Astrocyte of the cerebellum (primary cell): ENCODE measurements around the gene ERBIN.

ENCODE experiments used
- DNase-seq: peaks from one replicate; pipeline ENCODE4 v3.0.0-alpha.2; 2011; ENCODE audit warnings: low read depth
- H3K4me3 ChIP-seq: 2 replicates; pipeline ENCODE4 v1.5.1; 2011; ENCODE audit warnings: mild to moderate bottlenecking, low read depth, low read length, moderate library complexity
- CTCF ChIP-seq: IDR thresholded peaks from 2 replicates; pipeline ENCODE4 v1.5.1; 2012; ENCODE audit warnings: low read length, low read depth, moderate library complexity, mild to moderate bottlenecking; ENCODE audit errors: missing control alignments
- in situ Hi-C: cut with HindIII; loops from 2 replicates; pipeline ENCODE4 v1.10.0; 2017; ENCODE audit warnings: low sequenced_read_pairs

ERBIN gene

DNA sequence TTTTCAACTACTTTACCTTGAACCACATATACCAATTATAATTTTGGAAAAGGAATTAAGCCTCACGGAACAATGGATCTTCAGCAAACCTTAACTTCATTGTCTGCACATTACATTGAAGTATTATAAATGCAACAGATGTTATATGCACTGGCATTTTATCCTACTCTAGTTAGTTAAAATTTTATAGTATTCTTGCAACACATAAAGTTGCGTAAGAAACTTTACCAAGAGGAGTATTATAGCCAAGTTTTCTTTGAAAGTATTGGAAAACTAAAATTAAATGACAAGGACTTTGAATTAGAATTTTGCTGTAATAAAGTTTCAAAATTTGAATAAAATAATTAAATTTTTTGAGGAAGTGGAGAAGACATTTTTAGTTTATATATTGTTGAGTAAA lies 154.3 kb downstream of the ERBIN start:
- no peak for DNase-seq
- no peak for TF ChIP-seq CTCF
- no peak overlapping the region for H3K4me3 ChIP-seq
- in situ Hi-C loops = no loop called here

DNA sequence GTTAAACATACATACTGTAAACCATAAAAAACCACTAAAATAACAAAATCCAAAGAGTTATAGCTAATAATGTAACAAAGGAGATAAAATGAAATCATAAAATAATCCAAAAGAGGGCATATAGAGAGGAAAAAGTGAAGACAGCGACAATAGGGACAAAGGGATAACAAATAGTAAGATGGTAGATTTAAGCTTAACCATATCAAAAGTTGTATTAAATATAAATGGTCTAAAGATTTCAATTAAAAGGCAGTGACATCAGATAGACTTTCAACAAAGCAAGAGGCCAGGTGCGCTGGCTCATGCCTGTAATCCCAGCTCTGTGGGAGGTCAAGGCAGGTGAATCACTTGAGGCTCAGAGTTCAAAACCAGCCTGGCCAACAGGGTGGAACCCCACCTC lies 163.0 kb downstream of the ERBIN start:
- H3K4me3 ChIP-seq = no peak overlapping the region
- TF ChIP-seq CTCF = no peak
- DNase-seq = no peak
- in situ Hi-C loops = no loop called here

- TF ChIP-seq CTCF = no peak
- no peak overlapping the region for H3K4me3 ChIP-seq
- in situ Hi-C loops = no loop called here
- DNase-seq = no peak
Measured at GRCh38 chr5:66100851-66101250, 174.5 kb downstream of the ERBIN start.

DNA sequence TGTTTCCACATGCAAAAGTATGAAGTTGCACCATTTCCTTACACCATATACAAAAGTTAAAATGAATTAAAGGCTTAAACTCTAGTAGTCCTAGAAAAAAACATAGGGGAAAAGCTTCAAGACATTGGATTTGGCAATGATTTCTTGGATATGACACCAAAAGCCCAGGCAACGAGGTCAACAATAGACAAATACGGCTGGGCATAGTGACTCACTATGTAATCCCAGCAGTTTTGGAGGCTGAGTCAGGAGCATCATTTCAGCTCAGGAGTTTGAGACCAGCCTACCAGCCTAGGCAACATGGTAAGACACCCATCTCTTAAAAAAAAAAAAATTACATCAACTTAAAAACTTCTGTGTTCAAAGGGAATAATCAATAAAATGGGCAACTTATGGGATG lies 186.8 kb downstream of the ERBIN start:
- in situ Hi-C loops = no loop called here
- no peak overlapping the region for H3K4me3 ChIP-seq
- no peak for TF ChIP-seq CTCF
- DNase-seq = no peak

- no peak for DNase-seq
- TF ChIP-seq CTCF = no peak
- no peak overlapping the region for H3K4me3 ChIP-seq
- in situ Hi-C loops = no loop called here
Measured at GRCh38 chr5:66118304-66118703, 191.9 kb downstream of the ERBIN start.

GRCh38 chr5:66122379-66123034 lies 196.1 kb downstream of the ERBIN start:
- no peak overlapping the region for H3K4me3 ChIP-seq
- DNase-seq = no peak
- TF ChIP-seq CTCF = no peak
- in situ Hi-C loops = no loop called here
